Left hindlimb (tissue), 1 donor: Measurements from ENCODE around the gene MVD.
A peak's percentile ranks its signal among the peaks of the same experiment; 100 is the strongest.

ENCODE experiments used
- DNase-seq: peaks from one replicate; pipeline ENCODE4 v3.0.0-alpha.2; 2018

MVD gene

DNA sequence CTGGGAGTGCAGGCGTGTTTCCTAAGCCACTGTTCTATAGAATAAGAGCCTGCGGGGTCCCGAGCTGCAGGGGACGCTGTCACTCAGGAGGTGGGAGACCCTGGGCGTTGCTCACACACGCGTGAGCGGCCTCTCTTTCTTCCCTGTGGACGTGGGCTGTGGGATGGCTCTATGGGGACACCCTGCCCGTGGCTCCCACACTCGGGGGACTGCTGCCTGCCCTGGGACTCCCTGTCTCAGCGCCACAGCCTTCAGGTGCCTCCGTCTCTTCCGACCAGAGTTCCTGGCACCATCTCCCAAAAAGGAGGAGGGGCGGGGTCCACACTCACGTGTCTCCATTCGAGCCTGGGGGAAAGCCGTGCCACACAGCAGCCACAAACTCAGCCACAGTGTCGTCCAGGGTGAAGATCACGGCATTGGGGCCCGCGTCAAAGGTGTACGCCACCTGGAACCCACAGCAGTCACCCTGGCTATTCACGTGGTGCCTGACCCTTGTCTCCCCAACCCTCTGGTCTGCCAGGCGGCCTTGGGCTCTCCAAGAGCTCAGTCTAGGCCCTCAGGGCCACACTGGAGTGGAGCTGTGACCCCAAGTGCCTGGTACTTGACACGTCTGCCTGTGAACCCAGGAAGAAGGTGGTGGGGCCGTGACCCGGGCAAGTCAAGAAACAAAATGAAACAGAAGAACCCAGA, 8.4 kb downstream of the MVD start:
- no peak for DNase-seq

DNA sequence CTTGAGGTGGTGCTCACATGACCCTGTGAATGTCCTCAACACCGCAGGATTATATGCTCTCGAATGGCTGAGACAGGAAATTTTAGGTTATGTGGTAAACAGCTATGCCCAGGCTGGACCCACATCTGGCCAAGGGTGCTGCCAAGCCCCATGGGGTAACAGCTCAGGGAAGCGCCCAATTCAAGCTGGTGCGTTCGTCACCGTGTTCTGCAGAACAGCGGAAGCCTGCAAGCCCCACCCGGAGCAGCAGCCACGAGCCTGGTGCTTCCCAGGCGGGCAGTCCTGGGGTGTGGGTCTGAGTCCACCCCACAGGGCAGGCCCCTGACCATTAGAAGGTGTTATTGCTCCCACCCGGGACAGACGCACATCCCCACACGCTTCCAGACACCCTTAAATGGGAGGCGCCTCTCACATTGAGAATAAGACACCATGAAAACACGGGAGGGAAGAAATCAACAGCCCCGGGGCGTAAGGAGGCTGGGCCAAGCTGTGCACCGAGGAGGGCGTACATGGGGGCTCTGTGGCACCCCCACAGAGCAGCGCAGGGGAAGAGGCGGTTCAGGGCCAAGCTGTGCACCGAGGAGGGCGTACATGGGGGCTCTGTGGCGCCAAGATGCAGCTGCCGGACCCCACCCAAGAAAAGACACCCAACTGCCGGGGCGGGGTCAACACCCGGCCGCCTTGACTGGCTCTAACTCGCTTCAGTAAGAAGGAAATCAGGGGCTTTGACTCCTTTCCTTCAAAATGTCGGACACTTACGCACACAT, 9.1 kb downstream of the MVD start:
- DNase-seq: no peak

DNA sequence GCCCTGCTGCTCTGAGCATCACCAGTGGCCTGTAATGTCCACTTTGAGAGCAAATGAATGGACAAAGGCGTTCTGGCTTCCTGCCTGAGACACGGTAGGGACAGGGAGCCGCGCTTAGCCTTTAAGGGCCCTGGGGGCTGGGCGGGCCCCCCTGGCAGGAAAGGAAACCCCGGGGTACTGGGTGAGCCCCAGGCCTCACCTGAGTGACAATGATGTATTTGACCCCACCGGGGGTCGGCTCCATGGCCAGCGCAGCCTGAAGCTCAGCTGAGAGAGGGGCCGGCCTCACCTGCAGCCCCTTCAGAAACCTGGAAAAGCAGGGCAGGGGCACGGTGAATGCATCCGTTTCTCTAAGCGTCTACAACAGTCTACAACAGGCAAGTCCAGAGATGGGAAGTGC, 9.8 kb downstream of the MVD start:
- DNase-seq: no peak

DNA sequence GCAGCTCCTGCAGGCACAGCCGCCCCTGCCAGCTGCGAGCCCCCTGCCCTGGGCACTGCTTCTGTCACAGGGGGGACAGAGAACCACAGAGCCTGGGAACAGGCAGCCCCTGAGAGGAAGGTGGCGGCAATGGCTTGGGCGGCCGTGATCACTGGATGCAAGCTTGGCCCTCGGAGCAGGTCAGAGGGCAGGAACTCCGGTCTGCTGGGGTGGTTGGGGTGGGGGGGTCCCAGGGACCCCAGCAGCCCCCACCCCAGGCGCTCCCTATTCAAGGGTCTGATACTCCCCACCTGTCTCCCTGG, 10.2 kb downstream of the MVD start:
- no peak for DNase-seq

DNA sequence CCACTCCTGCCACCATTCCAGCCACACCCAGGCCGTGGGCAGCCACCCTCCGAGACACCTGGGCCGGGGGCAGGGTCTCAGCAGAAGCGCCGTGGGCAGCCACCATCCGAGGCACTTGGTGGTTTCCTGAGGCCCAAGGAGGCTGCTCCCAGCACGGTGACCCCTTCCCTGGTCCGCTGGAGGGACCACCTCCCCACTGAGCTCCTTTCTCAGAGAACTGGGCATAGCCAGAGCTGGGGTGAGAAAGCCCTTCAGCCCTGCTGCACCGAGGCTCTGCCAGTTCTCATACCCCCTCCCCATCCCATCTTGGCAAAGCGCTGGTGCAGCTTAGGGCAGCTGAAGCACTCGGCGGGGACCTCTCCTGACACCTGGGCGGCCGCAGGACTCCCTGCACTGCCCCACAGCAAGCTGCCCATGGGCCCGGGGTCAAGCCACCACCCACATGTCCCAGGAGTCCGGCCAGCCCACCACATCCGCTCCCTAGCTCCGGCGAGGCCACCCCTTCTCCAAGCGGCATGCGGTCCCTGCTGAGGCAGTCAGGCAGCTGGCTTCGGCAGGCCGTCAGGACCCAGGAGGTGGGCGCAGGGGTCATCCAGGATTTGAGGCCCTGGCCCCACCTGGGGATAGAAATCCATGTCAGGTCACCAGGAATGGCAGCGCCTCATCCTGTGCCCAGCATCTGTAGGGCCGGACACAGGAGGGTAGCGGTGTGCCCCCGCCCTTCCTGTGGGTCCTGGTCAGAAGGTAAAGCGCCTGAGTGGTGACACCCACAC, 10.7 kb downstream of the MVD start:
- DNase-seq: no peak

DNA sequence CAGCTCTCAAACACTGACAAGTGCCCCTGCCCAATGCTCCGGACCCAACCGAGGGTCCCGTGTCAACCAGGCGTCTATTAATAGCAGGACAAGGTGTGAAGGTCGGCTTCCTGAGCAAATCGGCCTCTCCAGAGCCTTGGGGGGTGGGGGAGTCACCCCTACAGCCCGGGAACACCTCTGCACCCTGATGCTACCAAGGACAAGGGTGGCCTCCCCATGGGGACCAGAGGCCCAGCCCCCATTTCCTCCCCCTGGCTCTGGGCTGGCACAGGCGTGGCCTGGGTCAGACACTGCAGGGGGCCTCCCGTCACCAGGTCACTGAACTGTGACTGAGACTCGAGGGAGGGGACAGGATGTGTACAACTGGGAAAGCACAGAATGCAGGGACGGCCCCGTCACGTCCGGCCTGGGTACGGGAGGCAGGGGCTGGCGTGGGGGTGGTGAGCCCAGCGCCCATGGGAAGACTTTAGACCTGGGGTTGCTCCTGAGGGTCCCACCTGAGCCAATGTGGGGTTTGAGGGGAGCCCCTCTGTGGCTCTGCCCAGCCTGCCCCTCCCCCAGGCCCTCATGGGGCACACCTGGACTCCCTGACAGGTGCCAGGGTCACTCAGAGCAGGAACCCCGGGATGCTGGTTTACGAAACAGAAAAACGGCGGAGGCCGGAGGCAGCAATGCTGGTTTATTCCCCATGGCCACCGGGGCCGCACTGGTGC, 11.5 kb downstream of the MVD start:
- no peak for DNase-seq

DNA sequence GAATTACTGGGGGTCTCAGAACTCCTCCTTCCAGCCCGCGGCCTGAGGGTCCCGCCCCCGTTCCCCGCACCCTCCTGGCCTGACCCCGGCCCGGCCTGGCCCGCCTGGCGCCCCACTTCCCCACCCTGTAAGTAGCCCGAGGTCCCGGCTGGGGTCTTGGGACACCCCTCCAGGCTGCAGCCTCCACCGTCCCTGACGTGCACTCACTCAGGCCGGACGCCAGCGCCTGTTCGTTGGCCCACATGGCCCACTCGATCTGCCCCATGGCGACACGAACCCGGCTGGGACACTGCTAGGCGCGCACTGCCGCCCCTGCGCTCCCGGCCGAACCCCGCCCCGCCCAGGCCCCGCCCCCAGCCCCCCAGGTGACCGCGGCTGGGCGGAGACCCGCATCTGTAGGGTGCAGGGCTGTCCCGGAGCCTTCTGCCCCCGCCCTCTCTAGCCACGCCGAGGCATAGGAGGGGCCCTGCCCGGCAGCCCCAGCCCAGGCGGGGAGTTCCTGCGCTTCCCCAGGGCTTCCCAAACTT, 12.1 kb downstream of the MVD start, which contains the start of gene CYBA:
Gene CYBA, minus strand, starts transcription at position 305 of the 527 bp plus-strand sequence. Its CDS starts 40 bp downstream, at position 265.
- peak; percentile 84 for DNase-seq

DNA sequence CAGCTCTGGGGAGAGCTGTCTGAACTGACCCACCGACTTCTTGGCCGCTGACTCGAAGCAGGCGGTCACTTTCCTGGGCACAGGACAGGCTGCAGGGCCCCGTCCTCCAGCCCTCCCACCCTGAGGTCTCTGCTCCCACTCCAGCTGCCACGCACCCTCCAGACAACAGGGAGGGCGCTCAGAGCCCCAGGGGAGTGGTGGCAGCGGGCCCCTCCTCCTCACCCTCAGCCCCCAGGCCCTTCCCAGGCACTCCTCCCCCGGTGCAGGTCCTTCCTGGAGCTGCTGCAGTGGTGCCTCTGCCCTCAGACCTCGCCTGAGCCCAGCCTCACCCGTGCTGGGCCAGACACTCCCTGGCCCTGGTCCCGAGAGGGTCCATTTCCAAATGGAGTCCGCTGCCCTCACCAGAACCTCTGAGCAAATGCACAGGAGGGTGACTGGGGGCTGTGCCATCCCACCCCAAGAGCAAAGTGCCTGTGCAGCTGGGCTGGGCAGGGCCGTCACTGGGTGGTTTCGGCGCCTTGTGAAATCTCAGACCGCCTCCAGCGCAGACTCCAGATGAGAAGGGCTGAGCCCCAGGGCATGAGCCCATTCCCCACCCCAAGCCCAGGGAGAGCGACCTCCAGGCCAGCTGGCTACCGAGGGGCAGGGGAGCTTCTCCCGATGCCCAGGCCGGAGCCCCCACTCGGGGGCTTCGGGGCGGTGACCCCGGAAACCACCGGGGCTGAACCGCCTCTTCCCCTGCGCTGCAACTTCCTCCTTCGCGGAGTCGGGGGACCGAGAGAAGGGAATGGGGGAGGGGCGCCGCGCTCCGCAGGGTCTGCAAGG, 12.8 kb downstream of the MVD start:
- no peak for DNase-seq

DNA sequence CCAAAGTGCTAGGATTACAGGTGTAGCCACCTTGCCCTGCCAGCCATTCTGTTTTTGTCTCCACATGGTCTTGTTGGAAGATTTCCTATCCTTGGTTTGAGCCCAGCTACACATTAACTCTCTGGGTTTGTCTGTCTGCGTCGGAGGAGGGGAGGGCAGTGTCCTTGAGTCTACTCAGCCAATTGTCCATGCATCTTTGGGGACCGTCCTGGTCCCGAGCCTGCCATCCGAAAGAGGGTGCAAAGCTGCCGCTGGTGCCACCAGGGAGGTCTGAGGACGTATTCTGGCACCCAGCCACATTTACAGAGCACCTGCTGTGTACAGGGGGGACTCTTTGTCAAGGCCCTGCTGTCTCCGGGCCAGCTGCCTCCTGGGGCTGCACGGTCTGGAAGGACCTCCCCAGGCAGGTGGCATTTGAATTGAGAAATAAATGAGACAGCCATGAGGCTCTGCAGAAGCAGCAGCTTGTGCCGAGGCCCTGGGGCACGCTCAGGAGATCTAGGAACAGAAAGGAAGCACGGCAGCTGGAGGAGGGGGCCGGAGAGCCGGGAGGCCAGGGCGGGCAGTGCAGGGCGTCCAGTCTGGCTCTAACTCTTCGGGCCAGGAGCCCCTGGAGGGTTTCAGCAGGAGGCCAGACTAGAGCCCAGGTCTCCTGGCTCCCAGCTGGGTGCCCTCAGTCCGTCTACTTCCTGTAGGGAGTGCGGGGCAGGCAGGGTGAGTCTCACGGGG, 13.5 kb downstream of the MVD start:
- no peak for DNase-seq

DNA sequence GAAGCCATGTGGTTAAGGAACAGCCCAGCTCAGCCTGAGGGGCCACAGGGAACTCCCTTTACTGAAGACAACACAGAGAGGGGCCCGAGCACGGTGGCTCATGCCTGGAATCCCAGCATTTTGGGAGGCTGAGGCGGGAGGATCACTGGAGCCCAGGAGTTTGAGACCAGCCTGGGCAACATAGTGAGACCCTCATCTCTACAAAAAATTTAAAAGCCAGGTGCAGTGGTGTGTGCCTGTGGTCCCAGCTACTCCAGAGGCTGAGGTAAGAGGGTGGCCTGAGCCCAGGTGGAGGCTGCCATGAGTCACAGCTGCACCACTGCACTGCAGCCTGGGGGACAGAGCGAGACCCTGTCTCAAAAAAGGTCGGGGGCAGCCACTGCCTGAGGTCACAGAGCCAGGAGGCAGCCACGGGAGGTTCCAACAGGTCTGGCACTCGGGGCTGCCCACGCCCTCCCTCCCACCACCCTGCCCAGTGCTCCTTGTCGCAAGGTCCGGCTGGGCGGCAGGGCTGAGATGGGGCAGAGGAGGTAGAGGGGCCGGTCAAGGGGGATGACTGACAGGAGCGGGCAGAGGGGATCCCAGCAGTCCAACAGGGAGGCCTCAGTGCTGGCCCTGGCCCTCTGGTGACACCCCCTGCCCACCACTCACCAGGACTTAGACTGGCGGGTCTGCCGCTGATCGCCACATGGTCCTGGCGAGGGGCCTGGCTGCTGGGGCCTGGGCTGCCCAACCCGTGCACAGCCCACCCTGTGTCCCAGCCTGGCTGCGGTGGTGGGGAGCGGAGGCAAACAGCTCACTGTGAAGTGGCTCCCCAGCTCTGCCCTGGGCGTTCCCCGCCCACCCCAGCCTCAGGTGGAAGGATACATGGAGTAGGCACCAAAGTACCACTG, 15.5 kb downstream of the MVD start:
- DNase-seq: no peak

DNA sequence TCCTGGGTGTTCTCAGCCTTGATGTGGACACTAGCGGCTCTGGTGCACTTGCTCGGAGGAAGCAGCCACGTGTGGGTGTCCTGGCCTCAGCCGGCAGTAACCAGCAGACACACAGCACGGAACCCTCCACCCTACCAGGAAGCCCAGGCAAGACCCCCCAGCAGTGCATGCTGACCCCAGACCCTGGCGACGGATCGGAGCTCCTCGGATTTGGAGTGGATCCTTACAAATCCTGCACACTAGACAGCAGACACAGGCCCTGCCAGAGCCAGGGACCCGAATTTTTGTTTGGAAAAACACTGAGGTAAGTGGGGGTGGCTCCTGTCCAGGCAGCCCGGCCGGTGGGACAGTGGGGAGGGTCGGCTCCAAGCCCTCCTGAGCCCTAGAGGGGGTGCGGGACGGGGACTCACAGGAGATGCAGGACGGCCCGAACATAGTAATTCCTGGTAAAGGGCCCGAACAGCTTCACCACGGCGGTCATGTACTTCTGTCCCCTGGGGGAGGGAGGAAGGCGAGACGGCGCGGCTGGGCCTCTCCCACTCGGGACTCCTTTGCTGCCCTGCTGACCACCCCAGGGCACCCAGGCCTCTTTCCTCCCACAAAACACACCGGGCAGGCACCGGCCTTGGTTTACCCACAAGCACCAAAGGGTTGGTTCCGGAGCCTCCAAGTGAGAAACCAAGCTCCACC, 16.4 kb downstream of the MVD start:
- DNase-seq: no peak

DNA sequence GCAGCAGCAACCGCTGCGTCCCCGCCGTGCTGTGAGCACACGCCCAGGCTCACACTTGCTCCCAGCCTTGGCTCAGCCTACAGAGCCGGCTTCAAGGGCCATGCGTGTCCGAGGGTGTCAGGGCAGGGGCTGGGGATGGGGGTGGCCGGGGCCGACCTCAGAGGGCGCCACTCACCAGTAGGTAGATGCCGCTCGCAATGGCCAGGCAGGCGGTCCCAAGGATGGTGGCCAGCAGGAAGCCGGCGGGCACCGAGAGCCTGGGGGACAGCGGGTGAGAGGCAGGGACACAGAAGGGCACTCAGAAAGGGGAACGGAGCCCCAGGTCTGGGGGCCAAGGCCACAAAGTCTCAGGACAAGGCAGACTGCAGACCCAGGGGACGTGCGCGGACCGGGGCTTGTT, 16.9 kb downstream of the MVD start:
- no peak for DNase-seq

DNA sequence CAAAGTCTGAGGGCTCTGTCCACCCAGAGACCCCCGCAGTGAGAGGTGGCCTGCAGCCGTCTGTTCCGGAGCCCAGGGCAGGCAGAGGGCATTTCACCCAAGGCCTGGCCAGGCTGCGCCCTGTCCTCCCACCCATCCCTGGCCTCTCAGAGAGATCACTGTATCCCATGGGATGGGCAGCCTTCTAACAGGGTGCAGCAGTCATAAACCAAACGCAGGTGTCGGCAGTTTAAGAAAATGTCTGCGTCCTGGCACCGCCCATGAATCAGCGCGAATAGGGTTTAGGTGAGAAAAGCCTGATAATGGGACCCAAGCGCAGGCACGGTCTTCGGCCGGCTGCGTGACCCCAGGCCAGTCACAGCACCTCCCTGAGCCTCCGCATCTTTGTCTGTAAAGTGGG, 17.4 kb downstream of the MVD start:
- DNase-seq: no peak

DNA sequence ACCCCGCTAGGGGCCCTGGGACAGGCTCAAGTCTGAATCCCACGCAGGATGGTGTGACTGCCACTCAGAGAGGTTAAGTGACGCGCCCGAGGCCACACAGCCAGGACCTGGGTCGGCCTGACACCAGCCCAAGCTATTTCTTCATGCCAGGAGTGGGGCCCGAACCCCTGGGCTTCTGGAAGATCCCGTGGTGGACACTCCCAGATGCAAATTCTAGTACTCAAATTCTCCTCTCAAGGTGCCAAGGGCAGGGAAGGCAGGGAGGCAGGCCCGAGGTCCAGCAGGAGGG, 19.3 kb downstream of the MVD start:
- no peak for DNase-seq

DNA sequence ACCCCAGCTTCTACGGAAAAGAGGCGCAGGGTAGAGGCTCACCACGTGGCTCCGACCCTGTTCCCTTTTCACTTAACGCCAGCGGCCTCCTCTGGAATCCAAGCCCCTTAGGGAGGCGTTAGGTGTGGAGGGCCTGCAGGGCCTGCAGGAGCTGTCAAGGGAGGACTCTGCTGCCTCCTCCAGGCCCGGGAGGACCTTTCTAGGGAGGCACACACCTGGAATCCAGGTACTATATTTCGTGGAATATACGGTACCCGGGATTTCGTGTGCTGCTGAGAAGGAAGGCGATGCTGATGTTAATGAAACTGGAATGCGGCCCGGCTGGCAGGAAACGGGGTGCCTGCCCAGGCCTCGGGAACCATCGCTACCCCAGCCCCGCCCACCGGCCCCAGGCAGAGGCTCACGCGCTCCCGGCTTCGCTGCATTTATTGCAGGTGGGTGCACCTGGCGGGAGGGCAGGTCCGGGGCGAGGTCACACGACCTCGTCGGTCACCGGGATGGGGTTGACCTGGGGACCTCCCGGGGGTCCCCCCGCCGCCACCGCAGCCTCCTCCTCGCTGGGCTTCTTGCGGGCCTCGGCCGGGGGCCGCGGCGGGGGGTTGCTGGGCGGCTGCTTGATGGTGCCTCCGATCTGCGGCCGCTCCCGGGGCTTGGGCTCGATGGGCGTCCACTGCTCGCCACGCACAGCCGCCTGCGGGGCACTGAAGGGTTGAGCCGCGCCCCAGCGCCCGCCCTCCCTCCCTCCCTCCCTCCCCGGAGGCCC, 19.8 kb downstream of the MVD start:
- no peak for DNase-seq

DNA sequence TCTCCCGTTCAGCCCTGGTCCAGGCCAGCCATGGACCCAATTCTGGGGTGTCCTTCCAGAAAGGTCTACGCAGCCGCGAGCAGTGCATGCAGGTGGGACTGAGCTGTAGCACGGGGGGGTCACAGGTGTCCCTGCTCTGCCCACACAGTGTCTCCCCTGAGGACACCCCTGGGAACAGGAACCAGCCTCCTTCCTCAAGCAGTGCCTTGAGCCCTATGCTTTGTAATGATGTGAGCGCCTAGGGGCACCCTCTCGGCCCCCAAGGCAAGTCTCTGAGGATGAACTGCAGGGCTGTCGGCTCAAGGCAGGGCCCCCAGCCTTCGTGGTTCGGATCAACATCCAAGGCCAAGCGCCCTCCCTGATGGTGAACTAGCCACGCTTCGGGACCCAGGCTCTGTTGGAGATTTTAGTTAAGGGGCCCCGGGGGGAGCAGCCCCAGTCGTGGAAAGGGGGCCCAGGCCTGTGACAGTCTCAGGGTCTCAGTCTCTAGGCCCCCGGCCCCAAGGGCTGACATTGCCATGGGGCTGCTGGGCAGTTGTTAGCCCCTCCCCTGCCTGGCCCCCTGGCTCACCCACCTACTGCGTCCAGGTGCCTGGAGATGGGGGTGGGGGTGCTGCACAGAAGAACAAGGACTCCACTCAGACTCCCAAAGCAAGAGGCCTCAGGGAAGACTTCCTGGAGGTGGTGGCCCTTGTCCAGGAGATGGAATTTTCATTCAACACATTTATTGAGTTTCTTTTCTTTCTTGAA, 22.2 kb downstream of the MVD start:
- no peak for DNase-seq

DNA sequence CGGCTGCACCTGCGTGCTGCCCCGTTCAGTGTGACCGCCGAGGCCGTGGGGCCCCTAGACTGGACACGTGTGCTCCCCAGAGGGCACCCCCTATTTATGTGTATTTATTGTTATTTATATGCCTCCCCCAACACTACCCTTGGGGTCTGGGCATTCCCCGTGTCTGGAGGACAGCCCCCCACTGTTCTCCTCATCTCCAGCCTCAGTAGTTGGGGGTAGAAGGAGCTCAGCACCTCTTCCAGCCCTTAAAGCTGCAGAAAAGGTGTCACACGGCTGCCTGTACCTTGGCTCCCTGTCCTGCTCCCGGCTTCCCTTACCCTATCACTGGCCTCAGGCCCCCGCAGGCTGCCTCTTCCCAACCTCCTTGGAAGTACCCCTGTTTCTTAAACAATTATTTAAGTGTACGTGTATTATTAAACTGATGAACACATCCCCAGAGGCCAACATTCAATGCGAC, 22.8 kb downstream of the MVD start:
- DNase-seq: no peak
